ENCODE measurements around the gene GLRA3.

GRCh38 chr4:174669270-174669669 is 159.8 kb downstream of the GLRA3 start:
- TF ChIP-seq, protein P1, sequence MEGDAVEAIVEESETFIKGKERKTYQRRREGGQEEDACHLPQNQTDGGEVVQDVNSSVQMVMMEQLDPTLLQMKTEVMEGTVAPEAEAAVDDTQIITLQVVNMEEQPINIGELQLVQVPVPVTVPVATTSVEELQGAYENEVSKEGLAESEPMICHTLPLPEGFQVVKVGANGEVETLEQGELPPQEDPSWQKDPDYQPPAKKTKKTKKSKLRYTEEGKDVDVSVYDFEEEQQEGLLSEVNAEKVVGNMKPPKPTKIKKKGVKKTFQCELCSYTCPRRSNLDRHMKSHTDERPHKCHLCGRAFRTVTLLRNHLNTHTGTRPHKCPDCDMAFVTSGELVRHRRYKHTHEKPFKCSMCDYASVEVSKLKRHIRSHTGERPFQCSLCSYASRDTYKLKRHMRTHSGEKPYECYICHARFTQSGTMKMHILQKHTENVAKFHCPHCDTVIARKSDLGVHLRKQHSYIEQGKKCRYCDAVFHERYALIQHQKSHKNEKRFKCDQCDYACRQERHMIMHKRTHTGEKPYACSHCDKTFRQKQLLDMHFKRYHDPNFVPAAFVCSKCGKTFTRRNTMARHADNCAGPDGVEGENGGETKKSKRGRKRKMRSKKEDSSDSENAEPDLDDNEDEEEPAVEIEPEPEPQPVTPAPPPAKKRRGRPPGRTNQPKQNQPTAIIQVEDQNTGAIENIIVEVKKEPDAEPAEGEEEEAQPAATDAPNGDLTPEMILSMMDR (optimal IDR thresholded peaks at IDR 0.05 in 1 of 3, IDR thresholded peaks at IDR 0.05 in 1 of 3, conservative IDR thresholded peaks at IDR 0.05 in 1 of 3; ENCODE audit: extremely low read depth in 1 of 3, insufficient read depth in 2 of 3, low read length in 3 of 3): no peak
- TF ChIP-seq EZH2 (IDR thresholded peaks at IDR 0.05; ENCODE audit: low read length): no peak
